Measurements from ENCODE around the gene CACNA2D2. TPM values are rescaled to one million over a fixed set of nuclear protein-coding genes. Genes with fewer than 3 reads are reported as not detected.
A peak's percentile ranks its signal among the peaks of the same experiment; 100 is the strongest.

The CACNA2D2 gene
- total and polyA plus RNA-seq, 2 of the 13 experiments (the other 11 are each of a cell fraction or from before 2014, with no cell fraction given) = not detected

DNA sequence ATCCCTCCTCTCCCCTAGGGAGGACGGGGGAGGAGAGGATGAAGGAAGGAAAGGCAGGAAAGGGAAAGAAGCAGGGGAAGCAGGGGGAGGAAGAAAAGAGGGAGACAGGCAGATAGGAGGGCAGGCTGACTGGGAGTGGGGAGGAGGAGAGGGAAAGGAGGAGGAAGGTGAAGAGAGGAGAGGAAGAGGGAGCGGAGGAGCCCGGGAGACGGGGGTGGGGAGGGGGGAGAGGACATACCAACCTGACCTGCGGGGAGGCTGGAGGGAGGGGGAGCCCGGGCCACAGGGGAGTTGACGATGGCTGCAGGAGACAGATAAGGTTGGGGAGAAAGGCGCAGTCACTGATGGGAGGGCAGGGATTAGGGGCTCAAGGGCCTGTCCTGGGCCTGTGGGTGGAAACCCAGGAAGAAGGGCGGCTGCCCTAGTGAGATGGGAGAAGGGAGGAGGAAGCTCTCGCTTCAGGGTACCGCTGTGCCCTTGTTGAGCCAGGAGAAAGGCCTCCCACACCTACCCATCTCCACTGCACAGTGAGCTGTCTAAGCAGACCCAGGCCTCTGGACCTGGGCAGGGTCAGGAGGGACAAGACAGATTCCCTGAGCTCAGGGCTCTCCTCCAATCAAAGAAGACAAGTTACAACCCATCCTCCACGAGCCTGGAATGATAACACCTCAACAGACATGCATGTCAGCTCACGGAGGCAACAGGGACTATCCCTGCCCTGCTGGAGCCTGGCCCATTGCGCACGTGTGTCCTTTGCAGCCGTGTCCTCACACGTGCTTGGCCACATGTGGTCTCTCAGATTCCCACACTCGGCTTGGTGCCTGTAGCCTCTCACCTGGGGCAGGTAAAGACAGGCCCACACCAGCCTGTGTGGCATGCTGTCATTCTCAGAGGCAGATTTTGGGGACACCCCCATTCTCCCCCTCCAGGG is 36.2 kb upstream of the CACNA2D2 start:
- Histone ChIP-seq H4K20me1 (ENCODE audit: insufficient read depth, low read length) (no peaks in the 10 kb centered on the region), H3K4me3 (replicated peaks in 1 of 3; ENCODE audit: insufficient read depth in 1 of 3, low read depth in 2 of 3, low read length in 3 of 3) (no peak overlapping the region), H3K9me3 (ENCODE audit: low read length) (no peaks in the 10 kb centered on the region), H3K4me1 (ENCODE audit: insufficient read depth, low read length) (no peaks in the 10 kb centered on the region), H3K36me3 (replicated peaks in 1 of 2; ENCODE audit: control insufficient read depth in 1 of 2, insufficient read depth in 2 of 2, low read length in 2 of 2) (no peaks in the 10 kb centered on the region), H3K4me2 (ENCODE audit: low read depth, low read length) (no peak overlapping the region), H3K27ac (ENCODE audit: extremely low read length, insufficient read depth, low read length) (no peak overlapping the region), H3K79me2 (ENCODE audit: insufficient read depth, low read length) (no peaks in the 10 kb centered on the region), H3K27me3 (ENCODE audit: control insufficient read depth in 1 of 2, insufficient read depth in 2 of 2, low read length in 2 of 2) (peaks cover 0 to 51% of the 10 kb centered on the region in 2 experiments; a peak in 4 of 5 replicates), H3K9ac (ENCODE audit: insufficient read depth, low read depth, low read length) (no peak overlapping the region), H2AFZ (ENCODE audit: low read length) (no peak overlapping the region)
- CTCF ChIA-PET (ENCODE audit: low intra/inter-chr PET ratio, low total read pairs) = no interaction called here
- FAIRE-seq = no peak
- TF ChIP-seq KDM5A (IDR thresholded peaks at IDR 0.05; ENCODE audit: borderline replicate concordance, low read length) (no peak), BHLHE40 (IDR thresholded peaks at IDR 0.05; ENCODE audit: low read length) (0 out of 2 replicates have a peak, but pooled peaks have one; percentile 15)
- TF ChIP-seq, protein P1, sequence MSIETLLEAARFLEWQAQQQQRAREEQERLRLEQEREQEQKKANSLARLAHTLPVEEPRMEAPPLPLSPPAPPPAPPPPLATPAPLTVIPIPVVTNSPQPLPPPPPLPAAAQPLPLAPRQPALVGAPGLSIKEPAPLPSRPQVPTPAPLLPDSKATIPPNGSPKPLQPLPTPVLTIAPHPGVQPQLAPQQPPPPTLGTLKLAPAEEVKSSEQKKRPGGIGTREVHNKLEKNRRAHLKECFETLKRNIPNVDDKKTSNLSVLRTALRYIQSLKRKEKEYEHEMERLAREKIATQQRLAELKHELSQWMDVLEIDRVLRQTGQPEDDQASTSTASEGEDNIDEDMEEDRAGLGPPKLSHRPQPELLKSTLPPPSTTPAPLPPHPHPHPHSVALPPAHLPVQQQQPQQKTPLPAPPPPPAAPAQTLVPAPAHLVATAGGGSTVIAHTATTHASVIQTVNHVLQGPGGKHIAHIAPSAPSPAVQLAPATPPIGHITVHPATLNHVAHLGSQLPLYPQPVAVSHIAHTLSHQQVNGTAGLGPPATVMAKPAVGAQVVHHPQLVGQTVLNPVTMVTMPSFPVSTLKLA (IDR thresholded peaks at IDR 0.05) = peak; percentile 94
- no peak for DNase-seq (ENCODE audit: low spot score)
- no peak for ATAC-seq
- no TSS peak for BruUV-seq (replicated peaks)
- intact Hi-C loops (cut with micrococcal nuclease; ENCODE audit: unreplicated experiment) (loop anchor here (10.0 kb wide), 1 partner anchor 195 kb away; the partner anchor contains the start of genes RASSF1 and ZMYND10), in situ Hi-C loops (cut with HindIII; ENCODE audit: extremely low pct_ligation_motif_present, low pct_unique_long_range_greater_than_20kb) (loop anchor here (10.0 kb wide), 1 partner anchor 195 kb away; the partner anchor contains the start of genes RASSF1 and ZMYND10)
- WGBS (ENCODE audit: low lambda C conversion rate) = 4% methylated on average over 9 of the region's 18 CpGs
- POLR2A ChIA-PET = no interaction called here

DNA sequence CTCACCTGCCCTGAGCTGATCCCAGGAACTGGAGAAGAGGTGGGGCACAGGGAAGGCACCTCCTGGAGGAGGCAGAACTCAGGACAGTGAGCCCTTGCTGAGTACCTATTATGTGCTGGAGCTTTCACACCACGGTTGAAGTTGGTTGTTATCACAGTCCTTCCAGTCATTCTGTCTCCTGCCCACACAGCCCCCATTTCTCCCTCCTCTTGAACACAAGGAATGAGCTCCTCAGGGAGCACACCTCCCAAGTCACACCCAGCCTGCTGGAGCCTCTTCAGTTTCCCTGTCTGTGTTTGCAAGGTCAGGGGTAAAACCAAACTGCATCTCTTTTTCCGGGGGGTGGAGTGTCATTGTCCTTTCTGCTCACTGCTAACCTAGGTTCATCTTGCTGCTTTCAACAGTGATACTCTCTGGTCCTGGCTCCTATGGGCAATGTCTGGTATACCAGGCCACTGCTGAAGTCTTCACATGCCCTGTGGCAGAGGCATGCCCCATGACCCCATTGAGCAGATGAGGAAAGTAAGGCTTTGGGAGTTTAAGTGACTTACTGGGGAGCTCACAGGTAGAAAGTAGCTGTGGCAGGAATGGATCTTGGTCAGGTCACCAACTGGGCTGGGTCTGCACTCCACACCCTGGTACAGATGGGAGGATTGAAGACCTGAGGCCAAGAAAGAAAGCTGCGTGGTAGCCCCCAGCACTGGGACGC is 34.1 kb upstream of the CACNA2D2 start:
- POLR2A ChIA-PET = no interaction called here
- BruUV-seq (replicated peaks) = no TSS peak
- Histone ChIP-seq H3K4me1 (ENCODE audit: insufficient read depth, low read length) (no peaks in the 10 kb centered on the region), H3K9me3 (ENCODE audit: low read length) (no peaks in the 10 kb centered on the region), H3K4me2 (ENCODE audit: low read depth, low read length) (no peak overlapping the region), H3K9ac (ENCODE audit: insufficient read depth, low read depth, low read length) (no peak overlapping the region), H3K36me3 (replicated peaks in 1 of 2; ENCODE audit: control insufficient read depth in 1 of 2, insufficient read depth in 2 of 2, low read length in 2 of 2) (no peaks in the 10 kb centered on the region), H3K27ac (ENCODE audit: extremely low read length, insufficient read depth, low read length) (no peak overlapping the region), H3K27me3 (ENCODE audit: control insufficient read depth in 1 of 2, insufficient read depth in 2 of 2, low read length in 2 of 2) (peaks cover 1 to 68% of the 10 kb centered on the region in 2 experiments; a peak in 4 of 5 replicates), H2AFZ (ENCODE audit: low read length) (no peak overlapping the region), H4K20me1 (ENCODE audit: insufficient read depth, low read length) (no peaks in the 10 kb centered on the region), H3K4me3 (replicated peaks in 1 of 3; ENCODE audit: insufficient read depth in 1 of 3, low read depth in 2 of 3, low read length in 3 of 3) (no peak overlapping the region), H3K79me2 (ENCODE audit: insufficient read depth, low read length) (no peaks in the 10 kb centered on the region)
- FAIRE-seq = no peak
- intact Hi-C loops (cut with micrococcal nuclease; ENCODE audit: unreplicated experiment) (no loop called here), in situ Hi-C loops (cut with HindIII; ENCODE audit: extremely low pct_ligation_motif_present, low pct_unique_long_range_greater_than_20kb) (no loop called here)
- no peak for DNase-seq (ENCODE audit: low spot score)
- no peak for ATAC-seq
- CTCF ChIA-PET (ENCODE audit: low intra/inter-chr PET ratio, low total read pairs) = no interaction called here
- WGBS (ENCODE audit: low lambda C conversion rate) = 0% methylated on average over 1 of the region's 4 CpGs
- TF ChIP-seq ZBTB20 (CRISPR knock-in tag; IDR thresholded peaks at IDR 0.05; ENCODE audit: borderline replicate concordance, low read depth) (no peak), ZNF615 (CRISPR knock-in tag; IDR thresholded peaks at IDR 0.05; ENCODE audit: borderline replicate concordance) (no peak), ZBTB43 (CRISPR knock-in tag; conservative IDR thresholded peaks at IDR 0.05) (no peak), ZFP90 (CRISPR knock-in tag; IDR thresholded peaks at IDR 0.05; ENCODE audit: borderline replicate concordance) (no peak), ZNF569 (CRISPR knock-in tag; IDR thresholded peaks at IDR 0.05; ENCODE audit: borderline replicate concordance) (no peak), ETS1 (CRISPR knock-in tag; IDR thresholded peaks at IDR 0.05) (no peak)

All from HepG2 (cell line).